GM19455 (cell line): Measurements from ENCODE around the gene ARHGEF38.
"Not testable (repeated sequence)": the region's sequence is repeated elsewhere in the genome, so short reads cannot be mapped to it uniquely, and the experiment has no call there.

Source experiments
- ATAC-seq: cut with Tn5 transposase; IDR thresholded peaks from one replicate; pipeline ENCODE4 v1.9.1; 2021; ENCODE audit not compliant: unreplicated experiment

The ARHGEF38 gene

GRCh38 chr4:105605493-105605892, 53.1 kb downstream of the ARHGEF38 start:
- ATAC-seq, result no peak

GRCh38 chr4:105607876-105608275, 55.5 kb downstream of the ARHGEF38 start:
- no peak for ATAC-seq

GRCh38 chr4:105609819-105610218, 57.4 kb downstream of the ARHGEF38 start:
- not testable (repeated sequence) for ATAC-seq

GRCh38 chr4:105613306-105613705, 60.9 kb downstream of the ARHGEF38 start:
- no peak for ATAC-seq

- ATAC-seq, result no peak
These were observed 66.9 kb downstream of the ARHGEF38 start for GRCh38 chr4:105619188-105619931.

- ATAC-seq, result no peak
These were observed 68.4 kb downstream of the ARHGEF38 start for GRCh38 chr4:105620640-105621323.

GRCh38 chr4:105622269-105622668, 69.8 kb downstream of the ARHGEF38 start:
- ATAC-seq, result no peak

GRCh38 chr4:105623099-105623498, 70.7 kb downstream of the ARHGEF38 start:
- ATAC-seq, result no peak

GRCh38 chr4:105624530-105624929, 72.1 kb downstream of the ARHGEF38 start:
- ATAC-seq, result peak; percentile 49

- ATAC-seq, result no peak
These were observed 72.8 kb downstream of the ARHGEF38 start for GRCh38 chr4:105625214-105625613.

- no peak for ATAC-seq
These were observed 74.4 kb downstream of the ARHGEF38 start for GRCh38 chr4:105626846-105627245.

- no peak for ATAC-seq
These were observed 75.2 kb downstream of the ARHGEF38 start for GRCh38 chr4:105627620-105628019.

- no peak for ATAC-seq
These were observed 78.5 kb downstream of the ARHGEF38 start for GRCh38 chr4:105630670-105631655.

- ATAC-seq, result no peak
These were observed 79.5 kb downstream of the ARHGEF38 start for GRCh38 chr4:105631818-105632400.

- ATAC-seq, result no peak
These were observed 80.2 kb downstream of the ARHGEF38 start for GRCh38 chr4:105632599-105632998.

GRCh38 chr4:105633241-105633640, 80.8 kb downstream of the ARHGEF38 start:
- no peak for ATAC-seq

GRCh38 chr4:105634402-105635080, 82.1 kb downstream of the ARHGEF38 start:
- ATAC-seq, result no peak

GRCh38 chr4:105637408-105638176, 85.2 kb downstream of the ARHGEF38 start:
- peak; percentile 85 for ATAC-seq

- no peak for ATAC-seq
These were observed 89.4 kb downstream of the ARHGEF38 start for GRCh38 chr4:105641845-105642244.

- no peak for ATAC-seq
These were observed 91.8 kb downstream of the ARHGEF38 start for GRCh38 chr4:105644257-105644656.
